Adrenal gland (tissue), 5 donors: Measurements from ENCODE around the gene USP22.

Experiments used
- POLR2A ChIP-seq, 2 donors: fragments of 450-650 bp; IDR thresholded peaks; one replicate each; pipeline ENCODE4 v1.6.1; 2017; ENCODE audit warnings: antibody characterized with exemption in 2 of 2, mild to moderate bottlenecking in 2 of 2, moderate library complexity in 1 of 2
- TF ChIP-seq, protein P1 (sequence below), 6 experiments: fragments of 450-650 bp in 4 of 6; fragments of 200-600 bp in 2 of 6; sonication (generic) in 1 of 6; IDR thresholded peaks; 1 replicate in 5 of 6; 2 replicates in 1 of 6; pipeline versions ENCODE4 v1.5.1 to v1.8.0; 2016 to 2021; ENCODE audit warnings: antibody characterized with exemption in 6 of 6, mild to moderate bottlenecking in 2 of 6, moderate library complexity in 1 of 6
- donor health status: DM: no; HTN: no; CAD: no.

- TF ChIP-seq, protein P1, sequence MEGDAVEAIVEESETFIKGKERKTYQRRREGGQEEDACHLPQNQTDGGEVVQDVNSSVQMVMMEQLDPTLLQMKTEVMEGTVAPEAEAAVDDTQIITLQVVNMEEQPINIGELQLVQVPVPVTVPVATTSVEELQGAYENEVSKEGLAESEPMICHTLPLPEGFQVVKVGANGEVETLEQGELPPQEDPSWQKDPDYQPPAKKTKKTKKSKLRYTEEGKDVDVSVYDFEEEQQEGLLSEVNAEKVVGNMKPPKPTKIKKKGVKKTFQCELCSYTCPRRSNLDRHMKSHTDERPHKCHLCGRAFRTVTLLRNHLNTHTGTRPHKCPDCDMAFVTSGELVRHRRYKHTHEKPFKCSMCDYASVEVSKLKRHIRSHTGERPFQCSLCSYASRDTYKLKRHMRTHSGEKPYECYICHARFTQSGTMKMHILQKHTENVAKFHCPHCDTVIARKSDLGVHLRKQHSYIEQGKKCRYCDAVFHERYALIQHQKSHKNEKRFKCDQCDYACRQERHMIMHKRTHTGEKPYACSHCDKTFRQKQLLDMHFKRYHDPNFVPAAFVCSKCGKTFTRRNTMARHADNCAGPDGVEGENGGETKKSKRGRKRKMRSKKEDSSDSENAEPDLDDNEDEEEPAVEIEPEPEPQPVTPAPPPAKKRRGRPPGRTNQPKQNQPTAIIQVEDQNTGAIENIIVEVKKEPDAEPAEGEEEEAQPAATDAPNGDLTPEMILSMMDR (IDR thresholded peaks at IDR 0.05), result no peak
- TF ChIP-seq POLR2A (IDR thresholded peaks at IDR 0.05), result no peak
These were observed 73.7 kb downstream of the USP22 start for GRCh38 chr17:20968913-20969616.
